ENCODE data around the gene MAPK8IP1. TPM values are rescaled to one million over a fixed set of nuclear protein-coding genes. Genes with fewer than 3 reads are reported as not detected.

MAPK8IP1 gene
- total RNA-seq, 1 donor, result 8.0 TPM

DNA sequence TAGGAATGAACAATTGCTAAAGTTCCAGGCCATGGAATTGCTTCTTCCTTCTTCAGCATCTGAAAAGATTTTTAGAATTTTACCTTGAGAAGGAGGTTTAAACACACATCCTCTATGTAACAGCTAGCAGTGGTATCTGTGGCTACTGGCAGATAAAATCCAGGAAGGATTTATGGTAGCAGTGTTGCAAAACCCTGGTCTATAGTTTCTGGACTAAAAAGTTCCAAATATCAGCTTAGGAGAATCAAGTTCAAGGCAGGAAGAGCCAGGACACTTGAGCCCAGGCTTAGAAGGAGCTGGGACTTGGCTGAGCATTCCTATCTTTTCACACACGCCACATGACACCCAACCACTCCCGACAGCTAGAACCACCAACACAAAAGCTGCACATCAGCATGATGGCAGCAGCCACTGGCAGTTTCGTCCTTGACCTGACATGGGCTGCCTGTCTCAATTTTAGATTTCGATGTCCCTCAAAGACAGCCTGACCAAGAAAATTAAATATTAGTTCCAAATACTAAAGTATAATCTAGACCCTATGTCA, 51.1 kb downstream of the MAPK8IP1 start:
- H2AFZ ChIP-seq (ENCODE audit: low read length), result no peak overlapping the region
- H3K27ac ChIP-seq (ENCODE audit: low read depth, low read length), result no peak overlapping the region
- H3K4me2 ChIP-seq (ENCODE audit: insufficient read depth, low read length), result no peak overlapping the region
- TF ChIP-seq CTCF (IDR thresholded peaks at IDR 0.05; ENCODE audit: extremely low read depth, low read depth, low read length), result no peak
- no peak overlapping the region for H3K4me3 ChIP-seq (ENCODE audit: insufficient read depth, low read length)
- no peaks in the 10 kb centered on the region for H3K4me1 ChIP-seq (ENCODE audit: insufficient read depth, low read length)
- DNase-seq (ENCODE audit: insufficient read length, low spot score, missing footprints), result no peak
- H3K27me3 ChIP-seq (ENCODE audit: insufficient read depth, low read length), result no peaks in the 10 kb centered on the region
- H4K20me1 ChIP-seq (ENCODE audit: insufficient read depth, low read length), result peaks cover 9% of the 10 kb centered on the region
- no peaks in the 10 kb centered on the region for H3K9me3 ChIP-seq (ENCODE audit: low read depth, low read length)
- H3K36me3 ChIP-seq (ENCODE audit: insufficient read depth, low read length), result peaks cover 45% of the 10 kb centered on the region
- no peaks in the 10 kb centered on the region for H3K79me2 ChIP-seq (ENCODE audit: insufficient read depth, low read length)

DNA sequence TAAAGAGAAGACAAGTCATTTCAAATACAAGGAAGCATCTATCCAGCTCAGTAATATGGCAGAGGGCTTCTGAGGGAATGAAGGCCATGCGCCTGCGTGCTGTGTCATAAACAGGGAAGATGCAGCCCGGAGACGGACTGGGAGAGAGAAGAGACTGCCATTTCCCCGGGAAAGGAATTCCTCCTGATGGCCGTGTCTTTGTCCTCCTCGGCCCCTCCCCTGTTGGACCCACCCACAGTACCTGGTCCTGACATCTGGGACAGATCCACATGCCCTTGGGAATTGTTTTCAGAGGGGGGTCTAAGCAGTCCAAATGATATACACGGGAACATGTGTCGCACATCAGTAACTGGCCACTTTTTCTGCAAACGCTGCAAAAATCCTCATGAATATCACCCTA, 52.5 kb downstream of the MAPK8IP1 start:
- Histone ChIP-seq H3K27ac (ENCODE audit: low read depth, low read length) (no peak overlapping the region), H3K4me2 (ENCODE audit: insufficient read depth, low read length) (no peak overlapping the region), H3K9me3 (ENCODE audit: low read depth, low read length) (no peaks in the 10 kb centered on the region), H3K4me3 (ENCODE audit: insufficient read depth, low read length) (no peak overlapping the region), H3K27me3 (ENCODE audit: insufficient read depth, low read length) (no peaks in the 10 kb centered on the region), H4K20me1 (ENCODE audit: insufficient read depth, low read length) (peaks cover 6% of the 10 kb centered on the region), H3K4me1 (ENCODE audit: insufficient read depth, low read length) (no peaks in the 10 kb centered on the region), H3K36me3 (ENCODE audit: insufficient read depth, low read length) (peaks cover 54% of the 10 kb centered on the region), H2AFZ (ENCODE audit: low read length) (no peak overlapping the region), H3K79me2 (ENCODE audit: insufficient read depth, low read length) (no peaks in the 10 kb centered on the region)
- TF ChIP-seq CTCF (IDR thresholded peaks at IDR 0.05; ENCODE audit: extremely low read depth, low read depth, low read length), result no peak
- DNase-seq (ENCODE audit: insufficient read length, low spot score, missing footprints), result no peak

DNA sequence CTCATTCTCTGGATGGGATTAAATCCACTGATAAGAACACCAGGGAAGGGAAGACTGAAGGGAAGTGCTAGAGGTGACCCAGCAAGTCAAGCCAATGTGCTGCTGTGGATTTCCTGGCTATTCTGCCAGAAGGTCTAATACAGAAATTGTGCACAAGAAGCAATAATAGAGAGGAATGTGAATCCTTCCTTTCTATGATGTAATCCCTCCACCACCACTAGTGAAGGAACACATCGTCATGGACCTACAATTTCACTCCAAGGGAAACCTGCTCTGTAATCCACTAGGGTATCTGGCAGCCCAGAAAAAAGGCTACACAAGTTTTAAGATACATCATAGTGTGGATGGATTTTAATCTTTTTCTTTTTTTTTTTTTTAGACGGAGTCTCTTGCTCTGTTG, 54.4 kb downstream of the MAPK8IP1 start:
- Histone ChIP-seq H3K4me2 (ENCODE audit: insufficient read depth, low read length) (no peak overlapping the region), H3K4me1 (ENCODE audit: insufficient read depth, low read length) (no peaks in the 10 kb centered on the region), H3K9me3 (ENCODE audit: low read depth, low read length) (no peaks in the 10 kb centered on the region), H2AFZ (ENCODE audit: low read length) (no peak overlapping the region), H3K36me3 (ENCODE audit: insufficient read depth, low read length) (peaks cover 40% of the 10 kb centered on the region), H3K79me2 (ENCODE audit: insufficient read depth, low read length) (no peaks in the 10 kb centered on the region), H3K4me3 (ENCODE audit: insufficient read depth, low read length) (no peak overlapping the region), H3K27me3 (ENCODE audit: insufficient read depth, low read length) (no peaks in the 10 kb centered on the region), H4K20me1 (ENCODE audit: insufficient read depth, low read length) (peaks cover 6% of the 10 kb centered on the region), H3K27ac (ENCODE audit: low read depth, low read length) (no peak overlapping the region)
- no peak for DNase-seq (ENCODE audit: insufficient read length, low spot score, missing footprints)
- no peak for TF ChIP-seq CTCF (IDR thresholded peaks at IDR 0.05; ENCODE audit: extremely low read depth, low read depth, low read length)

DNA sequence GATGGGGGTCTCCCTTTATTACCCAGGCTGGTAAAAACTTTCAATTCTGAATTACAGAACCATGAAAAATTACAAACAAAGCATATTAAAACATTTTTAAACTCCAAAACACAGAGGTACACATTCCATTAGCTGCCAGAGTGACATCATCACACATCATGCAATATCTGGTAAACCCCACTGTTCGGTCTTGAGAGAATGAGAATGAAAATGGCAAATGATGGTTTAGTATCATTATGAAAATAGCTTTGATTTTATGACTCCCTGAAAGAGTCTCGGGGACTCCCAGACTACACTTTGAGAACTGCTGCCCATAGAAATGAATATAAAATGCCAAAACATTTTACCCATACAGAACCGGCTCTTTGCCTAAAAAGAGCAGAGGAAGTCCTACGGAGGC, 55.8 kb downstream of the MAPK8IP1 start:
- Histone ChIP-seq H3K4me2 (ENCODE audit: insufficient read depth, low read length) (no peak overlapping the region), H3K4me3 (ENCODE audit: insufficient read depth, low read length) (no peak overlapping the region)

More for the DNA sequence above, 55.8 kb downstream of the MAPK8IP1 start:
- H3K27ac ChIP-seq (ENCODE audit: low read depth, low read length), result no peak overlapping the region
- no peaks in the 10 kb centered on the region for H3K4me1 ChIP-seq (ENCODE audit: insufficient read depth, low read length)
- no peaks in the 10 kb centered on the region for H3K9me3 ChIP-seq (ENCODE audit: low read depth, low read length)
- no peaks in the 10 kb centered on the region for H3K27me3 ChIP-seq (ENCODE audit: insufficient read depth, low read length)
- peaks cover 3% of the 10 kb centered on the region for H4K20me1 ChIP-seq (ENCODE audit: insufficient read depth, low read length)
- no peak for TF ChIP-seq CTCF (IDR thresholded peaks at IDR 0.05; ENCODE audit: extremely low read depth, low read depth, low read length)
- peaks cover 40% of the 10 kb centered on the region for H3K36me3 ChIP-seq (ENCODE audit: insufficient read depth, low read length)
- no peak overlapping the region for H2AFZ ChIP-seq (ENCODE audit: low read length)
- no peaks in the 10 kb centered on the region for H3K79me2 ChIP-seq (ENCODE audit: insufficient read depth, low read length)
- DNase-seq (ENCODE audit: insufficient read length, low spot score, missing footprints), result no peak
